Cardiac septum (tissue), 1 donor: Measurements from ENCODE around the gene STAB2. TPM values are rescaled to one million over a fixed set of nuclear protein-coding genes. Genes with fewer than 3 reads are reported as not detected.
A peak's percentile ranks its signal among the peaks of the same experiment; 100 is the strongest.

Source experiments
- DNase-seq: peaks from one replicate; pipeline ENCODE4 v3.0.0-alpha.2; 2020; ENCODE audit warnings: low spot score
- intact Hi-C: fragments of 100-400 bp; cut with DNase I; formaldehyde crosslinking; loops from one replicate; pipeline ENCODE4 v1.14.0; 2022
- total RNA-seq: library from RNA; stranded (reverse); fragmentation: NEBNext Ultra II Directional; extraction: Animal tissue kit (Norgen Biotek cat#: 25700); gene quantifications from one replicate; pipeline ENCODE4 v1.2.1, GENCODE V29; 2021
- donor health status: DM: no; HTN: no; CAD: no.

The STAB2 gene
- total RNA-seq, 1 donor from 2014 or later: 0.75 TPM

GRCh38 chr12:103769240-103769945, 182.3 kb downstream of the STAB2 start:
- intact Hi-C loops: no loop called here
- DNase-seq: no peak

GRCh38 chr12:103771466-103771865, 184.4 kb downstream of the STAB2 start:
- intact Hi-C loops: no loop called here
- DNase-seq: peak; percentile 77

- DNase-seq: no peak
- intact Hi-C loops: no loop called here
Measured at GRCh38 chr12:103772367-103773108, 185.5 kb downstream of the STAB2 start.

- intact Hi-C loops: no loop called here
- DNase-seq: no peak
Measured at GRCh38 chr12:103773109-103773910, 186.2 kb downstream of the STAB2 start.

- DNase-seq: no peak
- intact Hi-C loops: no loop called here
Measured at GRCh38 chr12:103774977-103775560, 188.0 kb downstream of the STAB2 start.

- DNase-seq: no peak
- intact Hi-C loops: no loop called here
Measured at GRCh38 chr12:103778781-103779180, 191.7 kb downstream of the STAB2 start.

- intact Hi-C loops: no loop called here
- DNase-seq: no peak
Measured at GRCh38 chr12:103779410-103780092, 192.5 kb downstream of the STAB2 start.

- no peak for DNase-seq
- intact Hi-C loops: no loop called here
Measured at GRCh38 chr12:103780093-103780440, 193.0 kb downstream of the STAB2 start.

- no peak for DNase-seq
- intact Hi-C loops: no loop called here
Measured at GRCh38 chr12:103780992-103781391, 193.9 kb downstream of the STAB2 start.

GRCh38 chr12:103782399-103782798, 195.3 kb downstream of the STAB2 start:
- intact Hi-C loops: no loop called here
- DNase-seq: no peak

- DNase-seq: no peak
- intact Hi-C loops: no loop called here
Measured at GRCh38 chr12:103783744-103784664, 196.9 kb downstream of the STAB2 start.

- intact Hi-C loops: no loop called here
- DNase-seq: no peak
Measured at GRCh38 chr12:103785243-103786031, 198.4 kb downstream of the STAB2 start.

GRCh38 chr12:103786201-103786600, 199.1 kb downstream of the STAB2 start:
- intact Hi-C loops: no loop called here
- no peak for DNase-seq

- intact Hi-C loops: no loop called here
Measured at GRCh38 chr12:103791350-103791920, 204.4 kb downstream of the STAB2 start.

GRCh38 chr12:103793046-103793445, 206.0 kb downstream of the STAB2 start:
- DNase-seq: no peak
- intact Hi-C loops: no loop called here

More at GRCh38 chr12:103791350-103791920, 204.4 kb downstream of the STAB2 start:
- no peak for DNase-seq

GRCh38 chr12:103793512-103794045, 206.5 kb downstream of the STAB2 start:
- intact Hi-C loops: no loop called here
- no peak for DNase-seq
